WTC11 (cell line): ENCODE results near the gene HHAT. TPM values are rescaled to one million over a fixed set of nuclear protein-coding genes. Genes with fewer than 3 reads are reported as not detected.
A peak's percentile ranks its signal among the peaks of the same experiment; 100 is the strongest.

Source experiments
- FOXJ3 ChIP-seq: sonication (generic); formaldehyde crosslinking; IDR thresholded peaks from 2 replicates; pipeline ENCODE4 v1.9.0; 2021; ENCODE audit warnings: missing genetic modification reagents, mild to moderate bottlenecking, borderline replicate concordance
- GRHL2 ChIP-seq: fragments of 250-450 bp; sonication (Bioruptor Pico); IDR thresholded peaks from 2 replicates; pipeline ENCODE4 v1.8.0; 2022; ENCODE audit warnings: mild to moderate bottlenecking, moderate library complexity; ENCODE audit not compliant: insufficient replicate concordance, severe bottlenecking
- HMGA2 ChIP-seq: fragments of 250-450 bp; sonication (Bioruptor Pico); IDR thresholded peaks from 2 replicates; pipeline ENCODE4 v1.4.0; 2021; ENCODE audit warnings: mild to moderate bottlenecking, moderate library complexity
- IRF2 ChIP-seq: sonication (generic); formaldehyde crosslinking; IDR thresholded peaks from 2 replicates; pipeline ENCODE4 v1.8.0; 2022; ENCODE audit warnings: low read depth, missing genetic modification reagents, borderline replicate concordance
- KAT7 ChIP-seq: sonication (generic); formaldehyde crosslinking; IDR thresholded peaks from 2 replicates; pipeline ENCODE4 v1.8.1; 2023; ENCODE audit warnings: missing genetic modification reagents, mild to moderate bottlenecking, borderline replicate concordance
- MAX ChIP-seq: sonication (generic); formaldehyde crosslinking; IDR thresholded peaks from 2 replicates; pipeline ENCODE4 v1.8.0; 2022; ENCODE audit warnings: mild to moderate bottlenecking, missing genetic modification reagents
- NFE2L1 ChIP-seq: sonication (generic); formaldehyde crosslinking; IDR thresholded peaks from 2 replicates; pipeline ENCODE4 v1.8.1; 2023; ENCODE audit warnings: missing genetic modification reagents
- NR1H2 ChIP-seq: sonication (generic); formaldehyde crosslinking; IDR thresholded peaks from 2 replicates; pipeline ENCODE4 v1.9.0; 2021; ENCODE audit warnings: mild to moderate bottlenecking, moderate library complexity, missing genetic modification reagents
- NR2C2 ChIP-seq: sonication (generic); formaldehyde crosslinking; IDR thresholded peaks from 2 replicates; pipeline ENCODE4 v1.8.0; 2022; ENCODE audit warnings: mild to moderate bottlenecking, missing genetic modification reagents
- NR3C1 ChIP-seq: sonication (generic); formaldehyde crosslinking; conservative IDR thresholded peaks from 2 replicates; pipeline ENCODE4 v1.8.1; 2023; ENCODE audit warnings: low read depth, mild to moderate bottlenecking, missing genetic modification reagents
- PRDM15 ChIP-seq: sonication (generic); formaldehyde crosslinking; IDR thresholded peaks from 2 replicates; pipeline ENCODE4 v1.8.0; 2022; ENCODE audit warnings: missing genetic modification reagents
- STAT6 ChIP-seq: sonication (generic); formaldehyde crosslinking; conservative IDR thresholded peaks from 2 replicates; pipeline ENCODE4 v1.8.1; 2023; ENCODE audit warnings: mild to moderate bottlenecking, low read depth, missing genetic modification reagents, moderate library complexity
- TCF7 ChIP-seq: sonication (generic); formaldehyde crosslinking; IDR thresholded peaks from 2 replicates; pipeline ENCODE4 v1.8.0; 2022; ENCODE audit warnings: mild to moderate bottlenecking, low read depth, missing genetic modification reagents, moderate library complexity
- ZNF138 ChIP-seq: sonication (generic); formaldehyde crosslinking; conservative IDR thresholded peaks from 2 replicates; pipeline ENCODE4 v1.8.1; 2022; ENCODE audit warnings: mild to moderate bottlenecking, moderate library complexity, missing genetic modification reagents
- ZNF219 ChIP-seq: sonication (generic); formaldehyde crosslinking; IDR thresholded peaks from 2 replicates; pipeline ENCODE4 v1.8.0; 2023; ENCODE audit warnings: missing genetic modification reagents, mild to moderate bottlenecking, borderline replicate concordance
- ZNF263 ChIP-seq: sonication (generic); formaldehyde crosslinking; IDR thresholded peaks from 2 replicates; pipeline ENCODE4 v1.8.1; 2022; ENCODE audit warnings: low read depth, mild to moderate bottlenecking, moderate library complexity, missing genetic modification reagents
- ZNF281 ChIP-seq: sonication (generic); formaldehyde crosslinking; IDR thresholded peaks from 2 replicates; pipeline ENCODE4 v1.8.0; 2023; ENCODE audit warnings: mild to moderate bottlenecking, missing genetic modification reagents
- ZNF423 ChIP-seq: fragments of 250-450 bp; sonication (Bioruptor Pico); IDR thresholded peaks from 2 replicates; pipeline ENCODE4 v2.1.2; 2022; ENCODE audit warnings: mild to moderate bottlenecking, moderate library complexity
- ZNF425 ChIP-seq: fragments of 250-450 bp; sonication (Bioruptor Pico); conservative IDR thresholded peaks from 2 replicates; pipeline ENCODE4 v1.9.0; 2021; ENCODE audit warnings: mild to moderate bottlenecking
- total RNA-seq: library from RNA; stranded (reverse); gene quantifications from 3 replicates; pipeline ENCODE4 v1.2.3, GENCODE V29; 2021
- TF ChIP-seq, protein P1 (sequence below): sonication (generic); formaldehyde crosslinking; IDR thresholded peaks from 2 replicates; pipeline ENCODE4 v1.8.0; 2022; ENCODE audit warnings: mild to moderate bottlenecking, missing genetic modification reagents
- TF ChIP-seq, protein P2 (sequence below): sonication (generic); formaldehyde crosslinking; IDR thresholded peaks from 2 replicates; pipeline ENCODE4 v1.8.1; 2022; ENCODE audit warnings: mild to moderate bottlenecking, missing genetic modification reagents, moderate library complexity, borderline replicate concordance

Gene HHAT
- total RNA-seq, 1 experiment from 2014 or later = 0.39 TPM

GRCh38 chr1:210373878-210374599, 45.3 kb downstream of the HHAT start (continued):
- TF ChIP-seq, protein P1, sequence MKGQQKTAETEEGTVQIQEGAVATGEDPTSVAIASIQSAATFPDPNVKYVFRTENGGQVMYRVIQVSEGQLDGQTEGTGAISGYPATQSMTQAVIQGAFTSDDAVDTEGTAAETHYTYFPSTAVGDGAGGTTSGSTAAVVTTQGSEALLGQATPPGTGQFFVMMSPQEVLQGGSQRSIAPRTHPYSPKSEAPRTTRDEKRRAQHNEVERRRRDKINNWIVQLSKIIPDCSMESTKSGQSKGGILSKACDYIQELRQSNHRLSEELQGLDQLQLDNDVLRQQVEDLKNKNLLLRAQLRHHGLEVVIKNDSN (CRISPR knock-in tag) = 0 out of 2 replicates have a peak, but pooled peaks have one; percentile 21
- no peak for TF ChIP-seq STAT6
- 0 out of 2 replicates have a peak, but pooled peaks have one; percentile 75 for TF ChIP-seq KAT7 (CRISPR knock-in tag)
- no peak for TF ChIP-seq NR1H2 (CRISPR knock-in tag)
- TF ChIP-seq PRDM15 (CRISPR knock-in tag) = no peak
- TF ChIP-seq ZNF423 (CRISPR knock-in tag) = no peak
- TF ChIP-seq MAX = peak; percentile 60
- peak; percentile 71; the same call in 1 of the 2 replicates for TF ChIP-seq ZNF281 (CRISPR knock-in tag)
- 0 out of 2 replicates have a peak, but pooled peaks have one; percentile 48 for TF ChIP-seq ZNF138 (CRISPR knock-in tag)
- 0 out of 2 replicates have a peak, but pooled peaks have one; percentile 58 for TF ChIP-seq NFE2L1 (CRISPR knock-in tag)
- no peak for TF ChIP-seq NR2C2 (CRISPR knock-in tag)
- 0 out of 2 replicates have a peak, but pooled peaks have one; percentile 72 for TF ChIP-seq NR3C1 (CRISPR knock-in tag)
- TF ChIP-seq IRF2 (CRISPR knock-in tag) = no peak
- TF ChIP-seq ZNF263 (CRISPR knock-in tag) = no peak
- TF ChIP-seq, protein P2, sequence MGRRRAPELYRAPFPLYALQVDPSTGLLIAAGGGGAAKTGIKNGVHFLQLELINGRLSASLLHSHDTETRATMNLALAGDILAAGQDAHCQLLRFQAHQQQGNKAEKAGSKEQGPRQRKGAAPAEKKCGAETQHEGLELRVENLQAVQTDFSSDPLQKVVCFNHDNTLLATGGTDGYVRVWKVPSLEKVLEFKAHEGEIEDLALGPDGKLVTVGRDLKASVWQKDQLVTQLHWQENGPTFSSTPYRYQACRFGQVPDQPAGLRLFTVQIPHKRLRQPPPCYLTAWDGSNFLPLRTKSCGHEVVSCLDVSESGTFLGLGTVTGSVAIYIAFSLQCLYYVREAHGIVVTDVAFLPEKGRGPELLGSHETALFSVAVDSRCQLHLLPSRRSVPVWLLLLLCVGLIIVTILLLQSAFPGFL (CRISPR knock-in tag) = peak; percentile 28; the same call in 1 of the 2 replicates
- TF ChIP-seq TCF7 (CRISPR knock-in tag) = no peak
- peak; percentile 26; the same call in 1 of the 2 replicates for TF ChIP-seq ZNF219 (CRISPR knock-in tag)
- peak; percentile 98 for TF ChIP-seq ZNF425
- no peak for TF ChIP-seq HMGA2 (CRISPR knock-in tag)
- TF ChIP-seq FOXJ3 (CRISPR knock-in tag) = peak; percentile 72; the same call in 1 of the 2 replicates
- no peak for TF ChIP-seq GRHL2 (CRISPR knock-in tag)
